Stimulated activated CD4-positive, alpha-beta T cell treated with anti-CD3 and anti-CD28 coated beads, Interleukin-4, amount 100 ng/mL, for 48 hours (primary cell): ENCODE measurements around the gene IRF2BP2.

Experiments used
- DNase-seq, 2 donors: peaks; one replicate each; pipeline ENCODE4 v3.0.0-alpha.2; 2020; ENCODE audit warnings: low read depth in 2 of 2

Gene IRF2BP2

GRCh38 chr1:234634387-234634786 is 24.4 kb upstream of the IRF2BP2 start:
- no peak for DNase-seq

- no peak for DNase-seq
Observed at GRCh38 chr1:234633246-234634003, 23.4 kb upstream of the IRF2BP2 start.

GRCh38 chr1:234632225-234632624 is 22.2 kb upstream of the IRF2BP2 start:
- DNase-seq = no peak

GRCh38 chr1:234631721-234632125 is 21.7 kb upstream of the IRF2BP2 start:
- no peak for DNase-seq

- no peak for DNase-seq
Observed at GRCh38 chr1:234629026-234629425, 19.0 kb upstream of the IRF2BP2 start.

GRCh38 chr1:234628089-234628488 is 18.1 kb upstream of the IRF2BP2 start:
- no peak for DNase-seq

GRCh38 chr1:234627009-234627950 is 17.3 kb upstream of the IRF2BP2 start:
- no peak for DNase-seq

- no peak for DNase-seq
Observed at GRCh38 chr1:234626391-234626790, 16.4 kb upstream of the IRF2BP2 start.

- DNase-seq = no peak
Observed at GRCh38 chr1:234624724-234625117, 14.7 kb upstream of the IRF2BP2 start.

GRCh38 chr1:234621657-234622335 is 11.8 kb upstream of the IRF2BP2 start:
- no peak for DNase-seq

- no peak for DNase-seq
Observed at GRCh38 chr1:234621127-234621468, 11.1 kb upstream of the IRF2BP2 start.

- DNase-seq = no peak
Observed at GRCh38 chr1:234620272-234621126, 10.5 kb upstream of the IRF2BP2 start.

- no peak for DNase-seq
Observed at GRCh38 chr1:234619794-234620247, 9.8 kb upstream of the IRF2BP2 start.

GRCh38 chr1:234619071-234619480 is 9.1 kb upstream of the IRF2BP2 start:
- no peak for DNase-seq

GRCh38 chr1:234618737-234619049 is 8.7 kb upstream of the IRF2BP2 start:
- no peak for DNase-seq

- no peak for DNase-seq
Observed at GRCh38 chr1:234617986-234618736, 8.2 kb upstream of the IRF2BP2 start.

- no peak for DNase-seq
Observed at GRCh38 chr1:234617131-234617985, 7.4 kb upstream of the IRF2BP2 start.

- DNase-seq = no peak
Observed at GRCh38 chr1:234616644-234617043, 6.7 kb upstream of the IRF2BP2 start.

- no peak for DNase-seq
Observed at GRCh38 chr1:234614081-234614489, 4.1 kb upstream of the IRF2BP2 start.
